GM10266 (cell line): ENCODE measurements around the gene VPS36.

ENCODE experiments used
- DNase-seq: peaks from one replicate; pipeline ENCODE4 v3.0.0; 2012; ENCODE audit errors: extremely low spot score
- CTCF ChIP-seq: IDR thresholded peaks from 2 replicates; pipeline ENCODE4 v1.5.1; 2012; ENCODE audit warnings: mild to moderate bottlenecking, low read depth; ENCODE audit not compliant: control insufficient read depth, insufficient read depth; ENCODE audit errors: missing control alignments

Gene VPS36

GRCh38 chr13:52449331-52450011 is 963 bp downstream of the VPS36 start:
- no peak for DNase-seq
- no peak for TF ChIP-seq CTCF

GRCh38 chr13:52447815-52448552 is 2.5 kb downstream of the VPS36 start:
- no peak for TF ChIP-seq CTCF
- DNase-seq, result no peak

- TF ChIP-seq CTCF, result no peak
- DNase-seq, result no peak
Measured at GRCh38 chr13:52447354-52447753, 3.1 kb downstream of the VPS36 start.

- DNase-seq, result no peak
- no peak for TF ChIP-seq CTCF
Measured at GRCh38 chr13:52446265-52446664, 4.2 kb downstream of the VPS36 start.

- DNase-seq, result no peak
- no peak for TF ChIP-seq CTCF
Measured at GRCh38 chr13:52432456-52432855, 18.0 kb downstream of the VPS36 start.

GRCh38 chr13:52428295-52428694 is 22.1 kb downstream of the VPS36 start:
- no peak for DNase-seq
- TF ChIP-seq CTCF, result no peak

GRCh38 chr13:52421216-52421615 is 29.2 kb downstream of the VPS36 start:
- DNase-seq, result no peak
- no peak for TF ChIP-seq CTCF
